ENCODE data around the gene SH3PXD2B.

DNA sequence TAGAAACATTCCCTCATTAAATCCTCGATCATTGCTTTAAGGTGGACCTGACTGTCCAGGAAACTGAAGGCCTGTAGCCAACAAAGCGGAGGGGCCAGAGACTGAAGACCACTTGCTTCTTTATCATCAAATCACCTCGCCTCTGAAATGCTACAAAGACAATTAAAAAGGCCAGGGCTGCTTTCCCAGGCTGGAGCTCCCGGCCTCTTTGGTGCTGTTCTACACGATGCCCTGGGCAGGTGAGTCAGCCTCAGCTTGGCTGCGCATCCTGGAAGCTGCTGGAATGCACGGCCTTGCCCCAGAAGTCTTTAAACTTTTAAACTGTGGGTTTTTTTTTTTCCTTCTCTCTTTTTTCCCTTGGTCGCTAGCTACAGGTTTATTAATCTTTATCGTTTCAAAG, 46.5 kb downstream of the SH3PXD2B start:
- no peak for TF ChIP-seq CTCF (conservative IDR thresholded peaks at IDR 0.05; ENCODE audit: low read length)
- TF ChIP-seq EZH2phosphoT487 (IDR thresholded peaks at IDR 0.05; ENCODE audit: borderline replicate concordance, low read depth, low read length), result no peak
